AG04449 (cell line): ENCODE measurements around the gene HAUS8.
"Not testable (repeated sequence)": the region's sequence is repeated elsewhere in the genome, so short reads cannot be mapped to it uniquely, and the experiment has no call there.

Source experiments
- CTCF ChIA-PET: fragments of 350-600 bp; formaldehyde crosslinking; extraction: SDS; loops from one replicate; lab custom pipeline; 2021; ENCODE audit warnings: antibody characterized with exemption; lab: Yijun Ruan, JAX
- POLR2A ChIA-PET: fragments of 400-600, 350-600 bp; formaldehyde crosslinking; extraction: SDS; loops from one replicate; lab custom pipeline; 2020; ENCODE audit warnings: antibody characterized with exemption, inconsistent platforms; lab: Yijun Ruan, JAX
- DNase-seq: peaks from one replicate; pipeline ENCODE4 v3.0.0-alpha.2; 2010; ENCODE audit warnings: low read depth, low spot score
- H3K4me3 ChIP-seq: 2 replicates; pipeline ENCODE4 v1.5.1; 2011; ENCODE audit warnings: low read depth, mild to moderate bottlenecking, control low read depth, low read length
- CTCF ChIP-seq: IDR thresholded peaks from one replicate; pipeline ENCODE4 v1.5.1; 2011; ENCODE audit warnings: mild to moderate bottlenecking, moderate library complexity, low read length, control low read depth, inconsistent platforms; ENCODE audit not compliant: insufficient read depth; ENCODE audit errors: missing control alignments

The HAUS8 gene

GRCh38 chr19:17095141-17095919 is 20.1 kb upstream of the HAUS8 start:
- TF ChIP-seq CTCF: no peak
- ChIA-PET CTCF (interaction anchor here (0.8 to 1.4 kb wide), 4 partner anchors 8 to 188 kb away, joined by 3 to 5 read pairs (median 4); no protein-coding TSS in a partner anchor), POLR2A (no interaction called here)
- no peak for DNase-seq
- no peak overlapping the region for H3K4me3 ChIP-seq

- POLR2A ChIA-PET: not testable (repeated sequence)
- CTCF ChIA-PET: interaction anchor here (0.8 to 1.4 kb wide), 4 partner anchors 8 to 189 kb away, joined by 3 to 5 read pairs (median 4); no protein-coding TSS in a partner anchor
Measured at GRCh38 chr19:17094694-17095093, 19.4 kb upstream of the HAUS8 start.

GRCh38 chr19:17092696-17093095 is 17.4 kb upstream of the HAUS8 start:
- ChIA-PET CTCF (no interaction called here), POLR2A (no interaction called here)
- TF ChIP-seq CTCF: no peak
- no peak overlapping the region for H3K4me3 ChIP-seq
- DNase-seq: no peak

More at GRCh38 chr19:17094694-17095093, 19.4 kb upstream of the HAUS8 start:
- DNase-seq, H3K4me3 ChIP-seq: not testable (repeated sequence)

- ChIA-PET POLR2A (no interaction called here), CTCF (interaction anchor here (1.0 to 1.2 kb wide), 4 partner anchors 11 to 191 kb away, joined by 3 to 4 read pairs (median 3); no protein-coding TSS in a partner anchor)
- DNase-seq: no peak
- no peak overlapping the region for H3K4me3 ChIP-seq
- TF ChIP-seq CTCF: no peak
Measured at GRCh38 chr19:17091758-17092333, 16.6 kb upstream of the HAUS8 start.

- POLR2A ChIA-PET: interaction anchor here (1.2 kb wide), 1 partner anchor 16 kb away, joined by 4 read pairs; no protein-coding TSS in a partner anchor
- no peak overlapping the region for H3K4me3 ChIP-seq
- DNase-seq: no peak
- CTCF ChIA-PET: interaction anchor here (0.9 to 1.2 kb wide), 2 partner anchors 10 to 18 kb away, joined by 3 read pairs; no protein-coding TSS in a partner anchor
- TF ChIP-seq CTCF: no peak
Measured at GRCh38 chr19:17090583-17090982, 15.3 kb upstream of the HAUS8 start.

- no peak for TF ChIP-seq CTCF
- DNase-seq: no peak
- CTCF ChIA-PET: no interaction called here
- H3K4me3 ChIP-seq: no peak overlapping the region
- POLR2A ChIA-PET: interaction anchor here (1.1 to 1.2 kb wide), 2 partner anchors 9 to 20 kb away, joined by 5 to 6 read pairs; no protein-coding TSS in a partner anchor
Measured at GRCh38 chr19:17088552-17088951, 13.3 kb upstream of the HAUS8 start.
